Mammary epithelial cell (primary cell): Measurements from ENCODE around the gene CYB561D1.

Experiments
- CTCF ChIP-seq, 2 donors: IDR thresholded peaks in 1 of 2; conservative IDR thresholded peaks in 1 of 2; 2 replicates each; pipeline ENCODE4 v1.5.1; 2011 to 2012; ENCODE audit warnings: inconsistent platforms in 2 of 2, low read length in 2 of 2, mild to moderate bottlenecking in 2 of 2, control low read depth in 1 of 2, low read depth in 1 of 2; ENCODE audit not compliant: insufficient read depth in 1 of 2; ENCODE audit errors: extremely low read depth in 1 of 2
- EZH2 ChIP-seq: IDR thresholded peaks from 2 replicates; pipeline ENCODE4 v1.6.1; 2012; ENCODE audit warnings: low read length, inconsistent platforms, borderline replicate concordance

GRCh38 chr1:109488696-109489095 lies 5.2 kb upstream of the CYB561D1 start:
- TF ChIP-seq CTCF (conservative IDR thresholded peaks at IDR 0.05 in 1 of 2, IDR thresholded peaks at IDR 0.05 in 1 of 2; ENCODE audit: extremely low read depth in 1 of 2, insufficient read depth in 1 of 2, low read depth in 1 of 2, low read length in 2 of 2) = no peak
- no peak for TF ChIP-seq EZH2
